Stimulated activated CD4-positive, alpha-beta T cell treated with anti-CD3 and anti-CD28 coated beads, Interleukin-15, amount 100 ng/mL, for 48 hours (primary cell): Measurements from ENCODE around the gene SPSB3.
"Not testable (repeated sequence)": the region's sequence is repeated elsewhere in the genome, so short reads cannot be mapped to it uniquely, and the experiment has no call there.

ENCODE experiments used
- DNase-seq, 2 donors: peaks; one replicate each; pipeline ENCODE4 v3.0.0-alpha.2; 2020; ENCODE audit warnings: low read depth in 2 of 2

The SPSB3 gene

GRCh38 chr16:1816396-1817275, 34.3 kb upstream of the SPSB3 start:
- no peak for DNase-seq

GRCh38 chr16:1815461-1815860, 33.1 kb upstream of the SPSB3 start:
- no peak for DNase-seq

GRCh38 chr16:1812732-1813163, 30.4 kb upstream of the SPSB3 start:
- peak; percentile 47 to 60 for DNase-seq

GRCh38 chr16:1810536-1810935, 28.2 kb upstream of the SPSB3 start:
- DNase-seq: no peak

GRCh38 chr16:1810106-1810505, 27.7 kb upstream of the SPSB3 start:
- DNase-seq: no peak

GRCh38 chr16:1809281-1809801, 27.0 kb upstream of the SPSB3 start:
- DNase-seq: no peak

- DNase-seq: no peak
Observed at GRCh38 chr16:1808691-1809090, 26.3 kb upstream of the SPSB3 start.

- no peak for DNase-seq
Observed at GRCh38 chr16:1807626-1808025, 25.3 kb upstream of the SPSB3 start.

- DNase-seq: no peak
Observed at GRCh38 chr16:1800701-1801100, 18.3 kb upstream of the SPSB3 start.

- not testable (repeated sequence) for DNase-seq
Observed at GRCh38 chr16:1799263-1799662, 16.9 kb upstream of the SPSB3 start.

GRCh38 chr16:1794908-1795666, 12.7 kb upstream of the SPSB3 start:
- no peak for DNase-seq

- DNase-seq: no peak
Observed at GRCh38 chr16:1794221-1794871, 12.0 kb upstream of the SPSB3 start.

GRCh38 chr16:1793578-1794220, 11.3 kb upstream of the SPSB3 start, which contains the start of gene IGFALS:
IGFALS (minus strand) TSS chr16:1793705; CDS start chr16:1793652, 53 bp downstream.
- no peak for DNase-seq

- DNase-seq: no peak
Observed at GRCh38 chr16:1792836-1793577, 10.6 kb upstream of the SPSB3 start.

GRCh38 chr16:1791943-1792812, 9.8 kb upstream of the SPSB3 start:
- no peak for DNase-seq

GRCh38 chr16:1791256-1791942, 9.0 kb upstream of the SPSB3 start:
- no peak for DNase-seq

- DNase-seq: no peak
Observed at GRCh38 chr16:1790611-1791255, 8.4 kb upstream of the SPSB3 start.

GRCh38 chr16:1790261-1790610, 7.9 kb upstream of the SPSB3 start:
- no peak for DNase-seq

GRCh38 chr16:1789643-1790045, 7.3 kb upstream of the SPSB3 start:
- no peak for DNase-seq
